MM.1S (cell line): Measurements from ENCODE around the gene DDIT3.

Experiments used
- DNase-seq: peaks from one replicate; pipeline ENCODE4 v3.0.0-alpha.2; 2015
- H2AFZ ChIP-seq: fragments of 300-600 bp; sonication (generic); 2 replicates; pipeline ENCODE4 v1.6.0; 2016; ENCODE audit warnings: antibody characterized with exemption, low read length
- H3F3A ChIP-seq: fragments of 300-600 bp; sonication (generic); 2 replicates; pipeline ENCODE4 v1.6.1; 2016; ENCODE audit warnings: mild to moderate bottlenecking, antibody characterized with exemption, low read length, moderate library complexity, mixed read lengths; ENCODE audit not compliant: insufficient read depth
- H3K27ac ChIP-seq: fragments of 300-600 bp; sonication (generic); 2 replicates; pipeline ENCODE4 v1.5.1; 2016; ENCODE audit warnings: mild to moderate bottlenecking, low read length
- H3K27me3 ChIP-seq: fragments of 300-600 bp; sonication (generic); replicated peaks from 2 replicates; pipeline ENCODE4 v1.6.0; 2016; ENCODE audit warnings: low read length; ENCODE audit not compliant: insufficient read depth
- H3K36me3 ChIP-seq: fragments of 300-600 bp; sonication (generic); replicated peaks from 2 replicates; pipeline ENCODE4 v1.6.1; 2016; ENCODE audit warnings: mild to moderate bottlenecking, low read length, mixed read lengths; ENCODE audit not compliant: insufficient read depth
- H3K4me1 ChIP-seq: fragments of 300-600 bp; sonication (generic); 2 replicates; pipeline ENCODE4 v1.6.1; 2016; ENCODE audit warnings: low read length, mixed read lengths
- H3K4me2 ChIP-seq: fragments of 300-600 bp; sonication (generic); 2 replicates; pipeline ENCODE4 v1.6.0; 2016; ENCODE audit warnings: low read depth, low read length
- H3K4me3 ChIP-seq: fragments of 300-600 bp; sonication (generic); 2 replicates; pipeline ENCODE4 v1.5.1; 2016; ENCODE audit warnings: low read length, mixed read lengths
- H3K79me2 ChIP-seq: fragments of 300-600 bp; sonication (generic); 2 replicates; pipeline ENCODE4 v1.6.1; 2016; ENCODE audit warnings: mixed run types, low read length, mixed read lengths
- H3K9ac ChIP-seq: fragments of 300-600 bp; sonication (generic); 2 replicates; pipeline ENCODE4 v1.6.1; 2016; ENCODE audit warnings: low read length, mixed read lengths
- H3K9me2 ChIP-seq: fragments of 300-600 bp; sonication (generic); replicated peaks from 2 replicates; pipeline ENCODE4 v1.6.1; 2016; ENCODE audit warnings: mild to moderate bottlenecking, low read length, mixed read lengths; ENCODE audit not compliant: insufficient read depth
- H3K9me3 ChIP-seq: fragments of 300-600 bp; sonication (generic); replicated peaks from 2 replicates; pipeline ENCODE4 v1.6.1; 2016; ENCODE audit warnings: mild to moderate bottlenecking, low read length, mixed read lengths; ENCODE audit not compliant: insufficient read depth
- H4K20me1 ChIP-seq: fragments of 300-600 bp; sonication (generic); 2 replicates; pipeline ENCODE4 v1.6.1; 2016; ENCODE audit warnings: mild to moderate bottlenecking, low read length, moderate library complexity, mixed read lengths; ENCODE audit not compliant: insufficient read depth
- CTCF ChIP-seq: fragments of 300-600 bp; sonication (generic); IDR thresholded peaks from 2 replicates; pipeline ENCODE4 v1.5.1; 2016; ENCODE audit warnings: antibody characterized with exemption, low read length, mixed read lengths
- EZH2 ChIP-seq: fragments of 300-600 bp; sonication (generic); optimal IDR thresholded peaks from 2 replicates; pipeline ENCODE3; 2017; ENCODE audit warnings: low read depth, mild to moderate bottlenecking, antibody characterized with exemption, low read length, mixed read lengths
- EZH2phosphoT487 ChIP-seq: fragments of 300-600 bp; sonication (generic); IDR thresholded peaks from 2 replicates; pipeline ENCODE4 v1.6.1; 2018; ENCODE audit warnings: antibody characterized with exemption, low read length

The DDIT3 gene

GRCh38 chr12:57558864-57559263, 38.5 kb upstream of the DDIT3 start:
- no peaks in the 10 kb centered on the region for H3K4me1 ChIP-seq
- no peak overlapping the region for H3K27ac ChIP-seq
- H3K27me3 ChIP-seq = 0 out of 2 replicates have a peak, but pooled peaks cover 3% of the 10 kb centered on the region
- H3K4me3 ChIP-seq = no peak overlapping the region
- no peak overlapping the region for H3K4me2 ChIP-seq
- no peak overlapping the region for H3K9ac ChIP-seq
- no peaks in the 10 kb centered on the region for H3K79me2 ChIP-seq
- no peak for DNase-seq
- no peaks in the 10 kb centered on the region for H4K20me1 ChIP-seq
- H3F3A ChIP-seq = no peaks in the 10 kb centered on the region
- H3K9me2 ChIP-seq = no peaks in the 10 kb centered on the region
- H2AFZ ChIP-seq = no peak overlapping the region
- H3K36me3 ChIP-seq = no peaks in the 10 kb centered on the region
- no peaks in the 10 kb centered on the region for H3K9me3 ChIP-seq
- TF ChIP-seq CTCF (no peak), EZH2 (no peak), EZH2phosphoT487 (no peak)

GRCh38 chr12:57554897-57555296, 34.6 kb upstream of the DDIT3 start:
- DNase-seq = no peak
- Histone ChIP-seq H3K79me2 (no peaks in the 10 kb centered on the region), H3K36me3 (no peaks in the 10 kb centered on the region), H3K4me1 (no peaks in the 10 kb centered on the region), H4K20me1 (no peaks in the 10 kb centered on the region), H2AFZ (no peak overlapping the region), H3K27me3 (peaks cover 4% of the 10 kb centered on the region), H3K27ac (no peak overlapping the region), H3K9me2 (no peaks in the 10 kb centered on the region), H3K9me3 (no peaks in the 10 kb centered on the region), H3K4me3 (no peak overlapping the region), H3K9ac (no peak overlapping the region), H3K4me2 (no peak overlapping the region), H3F3A (no peaks in the 10 kb centered on the region)
- no peak for TF ChIP-seq CTCF
- no peak for TF ChIP-seq EZH2
- TF ChIP-seq EZH2phosphoT487 = no peak

GRCh38 chr12:57554453-57554852, 34.1 kb upstream of the DDIT3 start:
- Histone ChIP-seq H3F3A (no peaks in the 10 kb centered on the region), H3K27ac (no peak overlapping the region), H3K79me2 (no peaks in the 10 kb centered on the region), H2AFZ (no peak overlapping the region), H4K20me1 (no peaks in the 10 kb centered on the region), H3K4me3 (no peak overlapping the region), H3K9me3 (no peaks in the 10 kb centered on the region), H3K4me2 (no peak overlapping the region), H3K9ac (no peak overlapping the region), H3K36me3 (no peaks in the 10 kb centered on the region), H3K27me3 (peaks cover 6% of the 10 kb centered on the region), H3K4me1 (no peaks in the 10 kb centered on the region), H3K9me2 (no peaks in the 10 kb centered on the region)
- no peak for DNase-seq
- TF ChIP-seq EZH2phosphoT487 (no peak), CTCF (no peak), EZH2 (no peak)
